IPS-15b (cell line): ENCODE results near the gene SLC47A2.

Source experiments
- H3K27me3 ChIP-seq: one replicate; pipeline ENCODE4 v1.6.1; 2013; ENCODE audit warnings: low read length; ENCODE audit not compliant: control insufficient read depth, insufficient read depth
- H3K36me3 ChIP-seq: one replicate; pipeline ENCODE4 v1.6.1; 2013; ENCODE audit warnings: low read length; ENCODE audit not compliant: control insufficient read depth, insufficient read depth
- H3K4me1 ChIP-seq: one replicate; pipeline ENCODE4 v1.6.1; 2013; ENCODE audit warnings: mild to moderate bottlenecking, low read length; ENCODE audit not compliant: control insufficient read depth, insufficient read depth
- H3K4me3 ChIP-seq: one replicate; pipeline ENCODE4 v1.5.1; 2013; ENCODE audit warnings: low read depth, low read length
- H3K9ac ChIP-seq: one replicate; pipeline ENCODE4 v1.6.1; 2013; ENCODE audit warnings: low read depth, mild to moderate bottlenecking, low read length
- H3K9me3 ChIP-seq: one replicate; pipeline ENCODE4 v1.6.1; 2013; ENCODE audit warnings: mild to moderate bottlenecking, low read length; ENCODE audit not compliant: control insufficient read depth, insufficient read depth

Gene SLC47A2

GRCh38 chr17:19651451-19652238 is 64.7 kb downstream of the SLC47A2 start:
- Histone ChIP-seq H3K4me1 (peaks cover 9% of the 10 kb centered on the region), H3K9me3 (no peaks in the 10 kb centered on the region), H3K4me3 (no peak overlapping the region), H3K9ac (no peak overlapping the region), H3K27me3 (no peaks in the 10 kb centered on the region), H3K36me3 (peaks cover 15% of the 10 kb centered on the region)

DNA sequence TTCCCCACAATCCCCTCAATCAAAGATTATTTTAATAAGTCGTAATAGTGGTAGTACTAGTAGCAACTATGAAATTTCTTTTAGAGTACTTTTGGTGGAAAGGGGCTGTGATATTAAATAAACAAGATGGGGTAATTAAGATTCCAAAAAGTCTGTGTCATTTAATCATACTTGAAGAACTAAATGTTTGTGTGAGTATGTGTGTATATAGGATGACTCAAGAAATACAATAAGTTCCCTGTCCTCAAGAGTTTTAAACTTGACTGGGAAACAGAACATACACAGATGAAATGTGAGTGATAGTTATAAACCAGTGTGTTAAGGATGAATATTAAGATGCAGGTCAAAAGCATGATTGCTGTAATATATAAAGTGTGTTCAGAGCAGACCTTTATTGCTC is 65.6 kb downstream of the SLC47A2 start:
- H3K36me3 ChIP-seq: peaks cover 15% of the 10 kb centered on the region
- H3K4me1 ChIP-seq: peaks cover 11% of the 10 kb centered on the region
- no peaks in the 10 kb centered on the region for H3K9me3 ChIP-seq
- no peaks in the 10 kb centered on the region for H3K27me3 ChIP-seq
- H3K9ac ChIP-seq: no peak overlapping the region
- H3K4me3 ChIP-seq: no peak overlapping the region

DNA sequence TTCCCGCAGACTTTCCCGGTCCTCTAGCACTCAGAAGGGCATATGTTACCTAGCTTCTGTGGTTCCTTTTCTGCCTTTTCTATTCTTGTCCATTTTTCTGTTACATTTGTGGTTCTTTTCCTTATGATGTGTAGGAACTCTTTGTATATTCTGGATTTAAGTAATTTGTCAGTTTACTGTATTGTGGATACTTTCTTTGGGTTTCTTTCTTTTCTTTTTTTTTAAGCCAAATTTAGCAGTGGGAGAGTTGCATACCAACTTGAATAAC is 67.2 kb downstream of the SLC47A2 start:
- Histone ChIP-seq H3K36me3 (peaks cover 8% of the 10 kb centered on the region), H3K9ac (peak overlapping the region; percentile 6), H3K9me3 (no peaks in the 10 kb centered on the region), H3K4me3 (peak overlapping the region; percentile 65), H3K27me3 (no peaks in the 10 kb centered on the region), H3K4me1 (peaks cover 14% of the 10 kb centered on the region)

- Histone ChIP-seq H3K4me1 (peaks cover 14% of the 10 kb centered on the region), H3K36me3 (peaks cover 6% of the 10 kb centered on the region), H3K9ac (peak within 1 kb of the TSS; percentile 77)
These were observed 67.7 kb downstream of the SLC47A2 start, which contains the start of gene ALDH3A2 for GRCh38 chr17:19648475-19649273. Gene ALDH3A2, plus strand, starts transcription at chr17:19648751. Its CDS starts 221 bp downstream, at chr17:19648972.

GRCh38 chr17:19647697-19648474 is 68.5 kb downstream of the SLC47A2 start:
- Histone ChIP-seq H3K9ac (peak overlapping the region; percentile 77), H3K27me3 (no peaks in the 10 kb centered on the region), H3K9me3 (no peaks in the 10 kb centered on the region), H3K4me3 (peak overlapping the region; percentile 65), H3K4me1 (peaks cover 14% of the 10 kb centered on the region), H3K36me3 (no peaks in the 10 kb centered on the region)

More at GRCh38 chr17:19648475-19649273, 67.7 kb downstream of the SLC47A2 start, which contains the start of gene ALDH3A2:
- H3K4me3 ChIP-seq: peak within 1 kb of the TSS; percentile 65
- no peaks in the 10 kb centered on the region for H3K9me3 ChIP-seq
- H3K27me3 ChIP-seq: no peaks in the 10 kb centered on the region

DNA sequence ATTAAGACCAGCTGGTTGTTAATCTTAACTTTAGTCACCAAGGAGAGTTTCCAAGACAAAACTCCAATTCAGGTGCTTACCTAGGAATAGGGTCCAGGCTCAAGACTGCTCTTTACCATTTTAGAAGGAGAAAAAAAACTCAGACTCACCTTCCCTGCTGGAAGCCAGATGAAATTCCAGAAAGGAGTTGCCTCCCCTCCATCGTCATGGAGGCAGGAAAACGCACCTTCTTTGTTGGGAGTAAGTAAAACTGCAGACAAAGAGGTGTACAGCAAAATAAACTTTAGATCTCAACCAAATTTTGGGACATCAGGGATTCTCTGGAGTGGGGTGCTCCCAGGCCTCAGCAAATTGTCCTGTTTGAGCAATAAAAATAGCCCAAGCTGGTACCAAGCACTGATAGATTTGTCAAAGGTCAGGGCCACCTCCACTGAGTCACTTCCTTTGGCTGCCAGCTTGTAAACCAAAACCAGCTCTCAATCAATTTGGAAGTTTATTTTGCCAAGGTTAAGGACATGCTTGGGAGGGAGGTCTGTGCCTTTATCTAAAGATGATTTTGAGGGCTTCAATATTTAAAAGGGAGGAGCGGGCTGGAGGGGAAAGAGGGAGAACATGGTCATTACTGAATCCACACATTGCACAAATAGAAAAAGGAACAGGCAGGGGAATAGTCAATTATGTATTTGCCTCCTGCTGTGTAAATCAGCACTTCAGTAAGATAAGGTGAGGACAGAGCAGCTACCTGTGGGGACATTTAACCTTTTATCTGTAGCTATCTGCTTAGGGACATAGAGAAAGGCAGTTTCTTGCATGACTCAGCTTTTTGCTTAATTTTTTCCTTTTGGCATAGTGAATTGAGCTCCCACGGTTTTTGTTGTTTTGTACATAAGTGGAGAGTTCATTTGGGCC is 69.3 kb downstream of the SLC47A2 start:
- Histone ChIP-seq H3K36me3 (no peaks in the 10 kb centered on the region), H3K4me3 (peak overlapping the region; percentile 65), H3K4me1 (peaks cover 14% of the 10 kb centered on the region), H3K27me3 (no peaks in the 10 kb centered on the region), H3K9ac (peak overlapping the region; percentile 17), H3K9me3 (no peaks in the 10 kb centered on the region)

- peaks cover 14% of the 10 kb centered on the region for H3K4me1 ChIP-seq
- H3K27me3 ChIP-seq: no peaks in the 10 kb centered on the region
- no peak overlapping the region for H3K4me3 ChIP-seq
- no peaks in the 10 kb centered on the region for H3K36me3 ChIP-seq
- H3K9me3 ChIP-seq: no peaks in the 10 kb centered on the region
- H3K9ac ChIP-seq: no peak overlapping the region
These were observed 70.6 kb downstream of the SLC47A2 start for GRCh38 chr17:19645734-19646201.

- Histone ChIP-seq H3K4me1 (peaks cover 14% of the 10 kb centered on the region), H3K36me3 (no peaks in the 10 kb centered on the region), H3K4me3 (no peak overlapping the region), H3K9me3 (no peaks in the 10 kb centered on the region), H3K9ac (no peak overlapping the region), H3K27me3 (no peaks in the 10 kb centered on the region)
These were observed 71.7 kb downstream of the SLC47A2 start for GRCh38 chr17:19644493-19645210.

DNA sequence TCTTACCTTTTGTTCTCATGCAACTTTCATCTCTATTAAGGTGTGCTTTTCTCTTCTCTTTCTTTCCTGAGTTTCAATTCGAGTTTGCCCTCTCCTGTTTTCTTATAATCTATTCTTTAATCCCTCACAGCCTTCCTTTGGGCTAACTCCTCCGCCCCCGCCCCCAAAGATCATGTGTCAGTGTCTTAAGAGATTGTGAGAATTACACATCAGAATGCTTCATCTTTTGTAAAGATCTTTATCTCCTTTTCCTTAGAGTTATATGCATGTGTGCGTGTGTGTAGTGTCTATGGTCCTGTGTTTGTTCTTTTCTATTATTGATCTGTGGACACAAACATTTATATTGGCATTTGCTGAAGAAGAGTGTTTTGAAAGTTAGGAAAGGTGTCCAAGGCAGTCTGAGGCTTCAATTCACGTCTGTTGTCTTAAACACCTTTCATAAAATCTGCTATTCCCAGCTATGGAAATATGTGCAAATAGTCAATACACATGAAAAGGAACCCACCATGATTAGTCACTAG is 74.0 kb downstream of the SLC47A2 start:
- peaks cover 12% of the 10 kb centered on the region for H3K4me1 ChIP-seq
- no peak overlapping the region for H3K4me3 ChIP-seq
- no peak overlapping the region for H3K9ac ChIP-seq
- H3K27me3 ChIP-seq: no peaks in the 10 kb centered on the region
- no peaks in the 10 kb centered on the region for H3K36me3 ChIP-seq
- no peaks in the 10 kb centered on the region for H3K9me3 ChIP-seq

GRCh38 chr17:19641687-19642372 is 74.6 kb downstream of the SLC47A2 start:
- Histone ChIP-seq H3K9ac (no peak overlapping the region), H3K27me3 (no peaks in the 10 kb centered on the region), H3K9me3 (no peaks in the 10 kb centered on the region), H3K36me3 (no peaks in the 10 kb centered on the region), H3K4me3 (no peak overlapping the region), H3K4me1 (peaks cover 6% of the 10 kb centered on the region)
